GM12892 (cell line): ENCODE data around the gene HBE1.

Experiments
- POLR2A ChIP-seq: IDR thresholded peaks from 2 replicates; pipeline ENCODE4 v1.6.1; 2011; ENCODE audit warnings: low read depth, low read length, control low read depth
- POLR2AphosphoS5 ChIP-seq: IDR thresholded peaks from 2 replicates; pipeline ENCODE4 v1.6.1; 2011; ENCODE audit warnings: low read depth, low read length, control low read depth
- TAF1 ChIP-seq: IDR thresholded peaks from 2 replicates; pipeline ENCODE4 v1.6.1; 2011; ENCODE audit warnings: low read depth, mild to moderate bottlenecking, control low read depth, low read length, borderline replicate concordance

- TF ChIP-seq TAF1 (no peak), POLR2A (no peak), POLR2AphosphoS5 (no peak)
Observed at GRCh38 chr11:5281596-5281995, 11.9 kb upstream of the HBE1 start.
